Measurements from ENCODE around the gene NAALADL2. TPM values are rescaled to one million over a fixed set of nuclear protein-coding genes. Genes with fewer than 3 reads are reported as not detected.

Gene NAALADL2
- total RNA-seq, 1 experiment from 2014 or later, result 4.7 TPM

- no peak overlapping the region for H3K4me3 ChIP-seq
- H3K4me1 ChIP-seq (replicated peaks), result no peaks in the 10 kb centered on the region
- no peak overlapping the region for H3K27ac ChIP-seq
- no peak for DNase-seq (ENCODE audit: low read depth in 1 of 2, low spot score in 2 of 2)
- H3K36me3 ChIP-seq, result no peaks in the 10 kb centered on the region
- H3K27me3 ChIP-seq (replicated peaks), result no peaks in the 10 kb centered on the region
- H3K9me3 ChIP-seq (replicated peaks), result no peaks in the 10 kb centered on the region
Observed at GRCh38 chr3:175664911-175665310, 805.8 kb downstream of the NAALADL2 start.

GRCh38 chr3:175668300-175668699 is 809.2 kb downstream of the NAALADL2 start:
- Histone ChIP-seq H3K27me3 (replicated peaks) (no peaks in the 10 kb centered on the region), H3K36me3 (no peaks in the 10 kb centered on the region), H3K4me3 (no peak overlapping the region), H3K27ac (no peak overlapping the region), H3K9me3 (replicated peaks) (no peaks in the 10 kb centered on the region), H3K4me1 (replicated peaks) (0 out of 2 replicates have a peak, but pooled peaks cover 4% of the 10 kb centered on the region)
- no peak for DNase-seq (ENCODE audit: low read depth in 1 of 2, low spot score in 2 of 2)

DNA sequence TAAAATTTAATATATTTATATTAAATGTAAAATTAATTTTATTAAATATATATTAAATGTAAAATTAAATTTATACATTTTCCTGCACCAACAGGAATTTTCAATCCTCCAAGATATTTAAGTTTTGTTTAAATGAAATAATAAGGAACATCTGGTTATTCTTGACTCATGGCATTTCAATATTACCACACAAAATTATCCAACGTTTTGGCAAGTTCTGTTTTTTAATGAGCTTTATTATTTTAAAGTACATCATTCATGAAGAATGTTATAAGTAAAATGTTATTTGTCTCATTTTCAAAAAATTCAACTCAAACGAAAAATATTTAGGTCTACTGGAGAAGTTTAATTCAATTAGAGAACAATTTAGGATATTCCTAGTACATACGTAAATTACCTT is 811.4 kb downstream of the NAALADL2 start:
- Histone ChIP-seq H3K36me3 (no peaks in the 10 kb centered on the region), H3K4me1 (replicated peaks) (0 out of 2 replicates have a peak, but pooled peaks cover 4% of the 10 kb centered on the region), H3K27ac (no peak overlapping the region), H3K27me3 (replicated peaks) (no peaks in the 10 kb centered on the region), H3K9me3 (replicated peaks) (no peaks in the 10 kb centered on the region), H3K4me3 (no peak overlapping the region)
- no peak for DNase-seq (ENCODE audit: low read depth in 1 of 2, low spot score in 2 of 2)

DNA sequence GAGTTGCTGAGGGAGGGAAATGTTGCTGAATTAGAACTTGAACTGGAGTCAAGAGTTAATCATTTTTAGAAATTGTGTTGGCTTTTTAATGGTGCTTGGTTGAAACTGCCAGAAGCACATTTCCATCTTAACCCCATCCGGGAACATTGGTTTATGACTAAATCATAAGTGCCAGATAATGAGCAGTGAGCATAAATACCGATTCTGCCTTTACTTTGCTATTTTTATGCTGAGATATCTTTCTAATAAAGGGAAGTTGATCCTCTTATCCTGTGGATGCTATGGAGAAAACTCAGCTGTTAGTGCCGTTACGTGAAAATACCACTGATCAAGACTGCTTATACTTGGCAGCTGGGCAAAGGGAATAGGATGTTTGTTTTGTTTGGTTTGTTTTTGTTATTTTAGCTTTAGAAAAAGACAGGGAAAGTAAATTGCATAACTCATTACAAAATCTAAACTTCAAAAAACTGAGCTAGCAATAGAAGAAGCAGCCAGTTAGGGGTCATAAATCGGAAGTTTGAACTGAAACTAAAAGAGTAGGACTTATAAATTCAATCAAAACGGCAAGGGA is 813.1 kb downstream of the NAALADL2 start:
- H3K36me3 ChIP-seq, result no peaks in the 10 kb centered on the region
- H3K4me1 ChIP-seq (replicated peaks), result 0 out of 2 replicates have a peak, but pooled peaks cover 4% of the 10 kb centered on the region
- no peaks in the 10 kb centered on the region for H3K9me3 ChIP-seq (replicated peaks)
- H3K4me3 ChIP-seq, result peak overlapping the region; percentile 19
- H3K27ac ChIP-seq, result no peak overlapping the region
- peak in 1 of 2 experiments; percentile 3 for DNase-seq (ENCODE audit: low read depth in 1 of 2, low spot score in 2 of 2)
- no peaks in the 10 kb centered on the region for H3K27me3 ChIP-seq (replicated peaks)

DNA sequence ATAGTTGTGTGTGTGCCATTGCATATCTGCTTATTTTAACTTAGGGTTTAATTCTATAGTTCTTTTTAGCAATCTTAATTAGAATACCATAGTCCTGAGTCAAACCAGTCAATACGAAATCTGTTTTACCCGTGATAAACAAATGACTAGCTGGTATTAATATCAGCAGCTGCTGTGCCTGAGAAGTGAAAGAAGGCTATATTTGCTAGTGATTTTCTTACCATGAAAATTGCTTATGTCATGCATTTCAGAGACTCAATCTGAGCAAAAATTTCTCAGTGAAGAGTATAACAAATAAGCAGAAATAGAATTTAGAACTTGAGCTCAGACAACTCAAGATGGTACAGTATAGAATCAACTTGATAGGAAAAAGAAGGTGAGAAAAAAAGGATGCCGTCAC is 820.4 kb downstream of the NAALADL2 start:
- H3K9me3 ChIP-seq (replicated peaks), result no peaks in the 10 kb centered on the region
- DNase-seq (ENCODE audit: low read depth in 1 of 2, low spot score in 2 of 2), result no peak
- no peak overlapping the region for H3K27ac ChIP-seq

GRCh38 chr3:175692256-175692655 is 833.1 kb downstream of the NAALADL2 start:
- H3K36me3 ChIP-seq, result no peaks in the 10 kb centered on the region
- no peak overlapping the region for H3K27ac ChIP-seq
- DNase-seq (ENCODE audit: low read depth in 1 of 2, low spot score in 2 of 2), result no peak
- H3K4me1 ChIP-seq (replicated peaks), result no peaks in the 10 kb centered on the region
- no peaks in the 10 kb centered on the region for H3K27me3 ChIP-seq (replicated peaks)
- H3K9me3 ChIP-seq (replicated peaks), result no peaks in the 10 kb centered on the region
- H3K4me3 ChIP-seq, result no peak overlapping the region

More for the DNA sequence above, 820.4 kb downstream of the NAALADL2 start:
- H3K4me3 ChIP-seq, result no peak overlapping the region
- no peaks in the 10 kb centered on the region for H3K4me1 ChIP-seq (replicated peaks)
- no peaks in the 10 kb centered on the region for H3K27me3 ChIP-seq (replicated peaks)
- H3K36me3 ChIP-seq, result no peaks in the 10 kb centered on the region

- Histone ChIP-seq H3K4me1 (replicated peaks) (no peaks in the 10 kb centered on the region), H3K27me3 (replicated peaks) (no peaks in the 10 kb centered on the region), H3K27ac (no peak overlapping the region), H3K4me3 (no peak overlapping the region), H3K36me3 (no peaks in the 10 kb centered on the region), H3K9me3 (replicated peaks) (no peaks in the 10 kb centered on the region)
- no peak for DNase-seq (ENCODE audit: low read depth in 1 of 2, low spot score in 2 of 2)
Observed at GRCh38 chr3:175695251-175695650, 836.1 kb downstream of the NAALADL2 start.

GRCh38 chr3:175702956-175703355 is 843.8 kb downstream of the NAALADL2 start:
- Histone ChIP-seq H3K27me3 (replicated peaks) (no peaks in the 10 kb centered on the region), H3K27ac (no peak overlapping the region), H3K9me3 (replicated peaks) (no peaks in the 10 kb centered on the region), H3K4me1 (replicated peaks) (no peaks in the 10 kb centered on the region), H3K36me3 (no peaks in the 10 kb centered on the region), H3K4me3 (no peak overlapping the region)
- DNase-seq (ENCODE audit: low read depth in 1 of 2, low spot score in 2 of 2), result no peak

DNA sequence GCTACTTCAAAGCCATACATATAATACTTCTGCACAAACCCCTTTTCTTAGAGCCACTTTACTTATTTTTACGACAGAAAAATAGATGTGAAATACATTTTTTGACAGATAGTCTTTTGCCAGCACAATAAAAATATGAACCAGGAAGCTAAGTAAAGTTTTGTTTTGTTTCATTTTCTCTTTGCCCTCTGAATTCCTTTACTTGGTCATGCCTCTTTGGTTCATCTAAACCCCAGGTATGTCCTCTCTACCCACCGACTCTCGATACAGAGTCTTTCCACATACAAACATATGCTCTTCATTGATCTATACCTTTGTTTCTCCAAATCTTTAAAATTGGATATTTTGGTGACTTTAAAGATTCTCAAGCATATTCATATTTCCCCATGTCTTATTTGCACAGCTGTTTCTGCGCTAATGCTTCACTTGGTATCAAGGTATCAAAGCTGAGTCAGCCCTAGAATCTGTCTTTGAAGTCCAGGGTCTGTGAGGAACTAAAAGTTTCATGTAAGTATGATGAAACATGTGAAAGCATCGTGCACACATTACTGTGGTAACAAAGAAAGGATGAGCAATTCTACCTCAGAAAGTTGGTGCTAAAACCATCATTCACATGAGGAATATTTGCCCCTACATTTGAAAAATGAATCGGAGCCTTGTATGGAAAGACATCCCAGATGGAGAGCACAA is 845.4 kb downstream of the NAALADL2 start:
- DNase-seq (ENCODE audit: low read depth in 1 of 2, low spot score in 2 of 2), result no peak
- Histone ChIP-seq H3K36me3 (no peaks in the 10 kb centered on the region), H3K27me3 (replicated peaks) (no peaks in the 10 kb centered on the region), H3K9me3 (replicated peaks) (no peaks in the 10 kb centered on the region), H3K4me3 (no peak overlapping the region), H3K4me1 (replicated peaks) (no peaks in the 10 kb centered on the region), H3K27ac (no peak overlapping the region)

GRCh38 chr3:175713268-175713667 is 854.1 kb downstream of the NAALADL2 start:
- Histone ChIP-seq H3K27ac (no peak overlapping the region), H3K27me3 (replicated peaks) (no peaks in the 10 kb centered on the region), H3K4me3 (no peak overlapping the region), H3K4me1 (replicated peaks) (no peaks in the 10 kb centered on the region), H3K36me3 (no peaks in the 10 kb centered on the region), H3K9me3 (replicated peaks) (no peaks in the 10 kb centered on the region)
- no peak for DNase-seq (ENCODE audit: low read depth in 1 of 2, low spot score in 2 of 2)

- Histone ChIP-seq H3K27ac (no peak overlapping the region), H3K27me3 (replicated peaks) (no peaks in the 10 kb centered on the region), H3K36me3 (no peaks in the 10 kb centered on the region), H3K4me1 (replicated peaks) (no peaks in the 10 kb centered on the region), H3K4me3 (no peak overlapping the region), H3K9me3 (replicated peaks) (no peaks in the 10 kb centered on the region)
- no peak for DNase-seq (ENCODE audit: low read depth in 1 of 2, low spot score in 2 of 2)
Observed at GRCh38 chr3:175716446-175716845, 857.3 kb downstream of the NAALADL2 start.

DNA sequence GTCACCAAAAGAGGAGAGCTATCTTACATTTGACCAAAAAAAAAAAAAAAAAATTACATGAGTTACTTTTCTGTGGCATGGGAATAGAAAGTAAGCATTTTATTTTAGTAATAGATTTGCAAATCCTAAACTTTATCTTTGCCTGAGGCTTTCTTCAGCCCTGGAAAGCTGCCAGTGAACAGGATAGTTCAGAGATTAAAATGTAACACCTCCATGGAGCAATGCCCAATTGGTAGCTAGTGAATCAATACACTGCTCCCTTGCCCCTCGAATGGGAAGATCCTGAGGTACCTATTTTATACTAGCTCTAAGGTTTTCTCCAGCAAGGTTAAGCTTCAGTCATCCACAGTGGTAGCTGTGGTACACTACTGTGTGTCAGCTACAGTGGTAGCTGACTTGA is 867.1 kb downstream of the NAALADL2 start:
- DNase-seq (ENCODE audit: low read depth in 1 of 2, low spot score in 2 of 2), result no peak
- no peak overlapping the region for H3K4me3 ChIP-seq

GRCh38 chr3:175728566-175728965 is 869.4 kb downstream of the NAALADL2 start:
- Histone ChIP-seq H3K36me3 (no peaks in the 10 kb centered on the region), H3K4me1 (replicated peaks) (no peaks in the 10 kb centered on the region), H3K27ac (no peak overlapping the region), H3K9me3 (replicated peaks) (no peaks in the 10 kb centered on the region), H3K27me3 (replicated peaks) (no peaks in the 10 kb centered on the region), H3K4me3 (no peak overlapping the region)
- no peak for DNase-seq (ENCODE audit: low read depth in 1 of 2, low spot score in 2 of 2)

More for the DNA sequence above, 867.1 kb downstream of the NAALADL2 start:
- no peak overlapping the region for H3K27ac ChIP-seq
- H3K27me3 ChIP-seq (replicated peaks), result no peaks in the 10 kb centered on the region
- H3K4me1 ChIP-seq (replicated peaks), result no peaks in the 10 kb centered on the region
- H3K36me3 ChIP-seq, result no peaks in the 10 kb centered on the region
- H3K9me3 ChIP-seq (replicated peaks), result no peaks in the 10 kb centered on the region

DNA sequence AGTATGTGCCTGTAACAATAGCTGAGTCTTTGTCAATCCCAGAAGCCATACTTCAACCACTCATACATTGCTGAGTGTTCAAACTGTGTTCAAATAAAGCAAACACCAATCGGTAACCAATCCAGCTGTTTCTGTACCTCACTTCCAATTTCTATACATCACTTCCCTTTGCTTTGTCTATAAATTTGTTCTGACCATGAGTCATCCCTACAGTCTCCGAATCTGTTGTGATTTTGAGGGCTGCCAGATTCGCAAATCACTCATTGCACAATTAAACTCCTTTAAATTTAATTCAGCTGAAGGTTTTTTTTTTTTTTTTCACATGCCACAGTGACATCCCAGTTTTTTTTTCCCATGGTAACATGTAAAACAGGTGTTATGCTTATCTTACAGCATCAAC is 870.3 kb downstream of the NAALADL2 start:
- no peaks in the 10 kb centered on the region for H3K27me3 ChIP-seq (replicated peaks)
- H3K9me3 ChIP-seq (replicated peaks), result no peaks in the 10 kb centered on the region
- no peaks in the 10 kb centered on the region for H3K36me3 ChIP-seq
- no peak overlapping the region for H3K27ac ChIP-seq
- DNase-seq (ENCODE audit: low read depth in 1 of 2, low spot score in 2 of 2), result no peak
- no peaks in the 10 kb centered on the region for H3K4me1 ChIP-seq (replicated peaks)
- no peak overlapping the region for H3K4me3 ChIP-seq

All from SJSA1 (cell line).